Ishikawa (cell line): ENCODE data around the gene TMPRSS11F.

ENCODE experiments used
- FOXM1 ChIP-seq: IDR thresholded peaks from 2 replicates; pipeline ENCODE4 v1.6.1; 2012; ENCODE audit warnings: low read depth, borderline replicate concordance
- NFIC ChIP-seq: IDR thresholded peaks from 2 replicates; pipeline ENCODE4 v1.6.1; 2012
- TAF1 ChIP-seq: IDR thresholded peaks from 2 replicates; pipeline ENCODE4 v1.6.1; 2012; ENCODE audit warnings: low read depth, mild to moderate bottlenecking
- TF ChIP-seq, protein P1 (sequence below): IDR thresholded peaks from 2 replicates; pipeline ENCODE4 v1.6.1; 2012; ENCODE audit warnings: low read depth, mild to moderate bottlenecking
- TF ChIP-seq, protein P2 (sequence below): IDR thresholded peaks from 2 replicates; pipeline ENCODE4 v1.6.1; 2012

DNA sequence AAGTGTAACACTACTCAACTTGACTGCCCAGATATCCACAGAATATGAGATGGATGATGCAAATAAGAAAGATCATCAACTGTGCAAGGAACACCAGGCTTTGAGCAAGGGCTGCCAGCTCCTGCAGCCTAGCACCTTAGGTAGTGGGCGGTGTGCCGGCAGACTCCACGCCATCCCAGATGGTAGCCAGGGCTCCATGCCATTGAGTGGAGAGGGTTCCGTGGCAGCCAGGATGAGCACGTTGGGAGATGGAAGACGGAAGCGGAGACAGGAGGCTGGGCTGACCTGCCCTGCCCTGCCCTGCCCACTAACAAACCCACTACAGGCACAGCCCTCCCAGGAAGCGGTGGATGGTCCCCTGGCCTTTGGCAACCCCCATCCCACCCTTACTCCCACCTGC, 51.9 kb downstream of the TMPRSS11F start:
- TF ChIP-seq FOXM1 (no peak), TAF1 (no peak), NFIC (no peak)
- TF ChIP-seq, protein P1, sequence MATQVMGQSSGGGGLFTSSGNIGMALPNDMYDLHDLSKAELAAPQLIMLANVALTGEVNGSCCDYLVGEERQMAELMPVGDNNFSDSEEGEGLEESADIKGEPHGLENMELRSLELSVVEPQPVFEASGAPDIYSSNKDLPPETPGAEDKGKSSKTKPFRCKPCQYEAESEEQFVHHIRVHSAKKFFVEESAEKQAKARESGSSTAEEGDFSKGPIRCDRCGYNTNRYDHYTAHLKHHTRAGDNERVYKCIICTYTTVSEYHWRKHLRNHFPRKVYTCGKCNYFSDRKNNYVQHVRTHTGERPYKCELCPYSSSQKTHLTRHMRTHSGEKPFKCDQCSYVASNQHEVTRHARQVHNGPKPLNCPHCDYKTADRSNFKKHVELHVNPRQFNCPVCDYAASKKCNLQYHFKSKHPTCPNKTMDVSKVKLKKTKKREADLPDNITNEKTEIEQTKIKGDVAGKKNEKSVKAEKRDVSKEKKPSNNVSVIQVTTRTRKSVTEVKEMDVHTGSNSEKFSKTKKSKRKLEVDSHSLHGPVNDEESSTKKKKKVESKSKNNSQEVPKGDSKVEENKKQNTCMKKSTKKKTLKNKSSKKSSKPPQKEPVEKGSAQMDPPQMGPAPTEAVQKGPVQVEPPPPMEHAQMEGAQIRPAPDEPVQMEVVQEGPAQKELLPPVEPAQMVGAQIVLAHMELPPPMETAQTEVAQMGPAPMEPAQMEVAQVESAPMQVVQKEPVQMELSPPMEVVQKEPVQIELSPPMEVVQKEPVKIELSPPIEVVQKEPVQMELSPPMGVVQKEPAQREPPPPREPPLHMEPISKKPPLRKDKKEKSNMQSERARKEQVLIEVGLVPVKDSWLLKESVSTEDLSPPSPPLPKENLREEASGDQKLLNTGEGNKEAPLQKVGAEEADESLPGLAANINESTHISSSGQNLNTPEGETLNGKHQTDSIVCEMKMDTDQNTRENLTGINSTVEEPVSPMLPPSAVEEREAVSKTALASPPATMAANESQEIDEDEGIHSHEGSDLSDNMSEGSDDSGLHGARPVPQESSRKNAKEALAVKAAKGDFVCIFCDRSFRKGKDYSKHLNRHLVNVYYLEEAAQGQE, result no peak
- TF ChIP-seq, protein P2, sequence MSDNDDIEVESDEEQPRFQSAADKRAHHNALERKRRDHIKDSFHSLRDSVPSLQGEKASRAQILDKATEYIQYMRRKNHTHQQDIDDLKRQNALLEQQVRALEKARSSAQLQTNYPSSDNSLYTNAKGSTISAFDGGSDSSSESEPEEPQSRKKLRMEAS, result no peak
